Endothelial cell (in vitro differentiated cells): ENCODE results near the gene MTPN. TPM values are rescaled to one million over a fixed set of nuclear protein-coding genes. Genes with fewer than 3 reads are reported as not detected.

Experiments
- DNase-seq: peaks from one replicate; pipeline ENCODE4 v3.0.0; 2021; ENCODE audit warnings: low spot score
- H3K27ac Mint-ChIP-seq: one replicate; pipeline ENCODE4 v1.8.0; 2021; ENCODE audit warnings: mixed read lengths, inconsistent platforms; ENCODE audit not compliant: unreplicated experiment
- H3K27me3 Mint-ChIP-seq: one replicate; pipeline ENCODE4 v1.8.0; 2021; ENCODE audit warnings: mild to moderate bottlenecking, moderate library complexity, mixed read lengths, inconsistent platforms; ENCODE audit not compliant: unreplicated experiment
- H3K36me3 Mint-ChIP-seq: one replicate; pipeline ENCODE4 v1.8.0; 2021; ENCODE audit warnings: mild to moderate bottlenecking, low read depth, mixed read lengths, inconsistent platforms; ENCODE audit not compliant: unreplicated experiment
- H3K4me1 Mint-ChIP-seq: one replicate; pipeline ENCODE4 v1.8.0; 2021; ENCODE audit warnings: mild to moderate bottlenecking, mixed read lengths, inconsistent platforms; ENCODE audit not compliant: unreplicated experiment
- H3K4me3 Mint-ChIP-seq: one replicate; pipeline ENCODE4 v1.8.0; 2021; ENCODE audit warnings: mild to moderate bottlenecking, mixed read lengths, inconsistent platforms; ENCODE audit not compliant: unreplicated experiment
- H3K9me3 Mint-ChIP-seq: one replicate; pipeline ENCODE4 v1.8.0; 2021; ENCODE audit warnings: mixed read lengths, inconsistent platforms; ENCODE audit not compliant: unreplicated experiment
- CTCF ChIP-seq: fragments of 200-600 bp; sonication (generic); IDR thresholded peaks from one replicate; pipeline ENCODE4 v1.5.0; 2021; ENCODE audit warnings: antibody characterized with exemption; ENCODE audit not compliant: unreplicated experiment
- total RNA-seq: library from RNA; stranded (reverse); fragmentation: NEBNext Ultra II Directional; extraction: Animal tissue kit (Norgen Biotek cat#: 25700); gene quantifications from one replicate; pipeline ENCODE4 v1.2.1, GENCODE V29; 2021; ENCODE audit not compliant: unreplicated experiment

The MTPN gene
- total RNA-seq, 1 donor from 2014 or later, result 183 TPM

- H3K4me3 Mint-ChIP-seq, result no peak overlapping the region
- no peaks in the 10 kb centered on the region for H3K27me3 Mint-ChIP-seq
- no peak for DNase-seq
- H3K27ac Mint-ChIP-seq, result no peak overlapping the region
- H3K9me3 Mint-ChIP-seq, result no peaks in the 10 kb centered on the region
- H3K36me3 Mint-ChIP-seq, result peaks cover 4% of the 10 kb centered on the region
- H3K4me1 Mint-ChIP-seq, result peaks cover 28% of the 10 kb centered on the region
- TF ChIP-seq CTCF, result no peak
These were observed 40.5 kb downstream of the MTPN start for GRCh38 chr7:135936497-135937217.

DNA sequence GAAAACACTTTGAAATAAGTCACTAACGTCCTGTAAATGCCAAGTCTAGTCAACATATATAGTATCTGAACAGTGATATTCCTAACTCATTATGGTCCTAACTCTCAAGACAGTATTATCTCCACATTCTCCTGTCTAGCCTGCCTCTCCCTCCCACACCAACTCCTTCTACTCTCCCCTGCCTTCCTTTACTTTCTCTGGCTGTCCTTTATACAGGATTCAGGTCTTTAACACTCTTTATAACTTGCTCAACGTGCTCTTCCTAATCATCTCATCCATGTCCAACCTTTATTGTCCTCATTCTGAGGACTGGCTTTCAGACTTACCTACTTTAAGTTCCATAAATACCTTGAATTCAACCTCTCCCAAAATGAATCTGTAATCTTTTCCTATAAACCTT lies 42.5 kb downstream of the MTPN start:
- no peak for DNase-seq

GRCh38 chr7:135933509-135934188 lies 43.5 kb downstream of the MTPN start:
- H3K4me1 Mint-ChIP-seq, result peaks cover 36% of the 10 kb centered on the region
- peaks cover 4% of the 10 kb centered on the region for H3K36me3 Mint-ChIP-seq
- H3K27me3 Mint-ChIP-seq, result peaks cover 6% of the 10 kb centered on the region
- no peak for TF ChIP-seq CTCF
- no peak for DNase-seq
- H3K9me3 Mint-ChIP-seq, result no peaks in the 10 kb centered on the region
- H3K27ac Mint-ChIP-seq, result peak overlapping the region; percentile 39
- no peak overlapping the region for H3K4me3 Mint-ChIP-seq

More for the DNA sequence above, 42.5 kb downstream of the MTPN start:
- no peak overlapping the region for H3K27ac Mint-ChIP-seq
- H3K9me3 Mint-ChIP-seq, result no peaks in the 10 kb centered on the region
- peaks cover 4% of the 10 kb centered on the region for H3K36me3 Mint-ChIP-seq
- H3K4me3 Mint-ChIP-seq, result no peak overlapping the region
- H3K4me1 Mint-ChIP-seq, result peaks cover 41% of the 10 kb centered on the region
- H3K27me3 Mint-ChIP-seq, result peaks cover 6% of the 10 kb centered on the region
- TF ChIP-seq CTCF, result no peak

DNA sequence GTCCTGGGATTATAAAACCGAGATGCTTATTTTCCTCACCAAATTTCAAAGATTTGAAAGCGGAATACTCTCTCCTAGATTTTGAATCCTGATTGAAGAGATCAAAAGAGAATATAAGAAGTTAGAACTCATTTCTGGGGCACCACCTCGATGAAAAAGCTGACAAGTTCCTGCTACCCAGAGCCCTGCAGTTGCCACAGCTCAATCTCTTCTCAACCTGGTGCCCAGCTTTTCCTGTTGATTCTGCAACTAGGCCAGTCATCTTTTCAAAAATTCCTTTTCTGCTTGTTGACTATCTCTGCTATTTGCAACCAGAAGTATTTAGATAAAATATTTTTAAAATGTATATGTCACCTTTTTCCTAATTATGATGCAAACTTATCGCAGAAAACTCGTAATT lies 45.0 kb downstream of the MTPN start:
- H3K36me3 Mint-ChIP-seq, result peaks cover 4% of the 10 kb centered on the region
- no peaks in the 10 kb centered on the region for H3K9me3 Mint-ChIP-seq
- DNase-seq, result no peak
- H3K27ac Mint-ChIP-seq, result no peak overlapping the region
- no peak overlapping the region for H3K4me3 Mint-ChIP-seq
- H3K4me1 Mint-ChIP-seq, result peaks cover 34% of the 10 kb centered on the region
- peaks cover 6% of the 10 kb centered on the region for H3K27me3 Mint-ChIP-seq
- TF ChIP-seq CTCF, result no peak
